ENCODE data around the gene POU2F1. TPM values are rescaled to one million over a fixed set of nuclear protein-coding genes. Genes with fewer than 3 reads are reported as not detected.

The POU2F1 gene
- total RNA-seq, 2 donors from 2014 or later, result 6.2 to 13.5 TPM

DNA sequence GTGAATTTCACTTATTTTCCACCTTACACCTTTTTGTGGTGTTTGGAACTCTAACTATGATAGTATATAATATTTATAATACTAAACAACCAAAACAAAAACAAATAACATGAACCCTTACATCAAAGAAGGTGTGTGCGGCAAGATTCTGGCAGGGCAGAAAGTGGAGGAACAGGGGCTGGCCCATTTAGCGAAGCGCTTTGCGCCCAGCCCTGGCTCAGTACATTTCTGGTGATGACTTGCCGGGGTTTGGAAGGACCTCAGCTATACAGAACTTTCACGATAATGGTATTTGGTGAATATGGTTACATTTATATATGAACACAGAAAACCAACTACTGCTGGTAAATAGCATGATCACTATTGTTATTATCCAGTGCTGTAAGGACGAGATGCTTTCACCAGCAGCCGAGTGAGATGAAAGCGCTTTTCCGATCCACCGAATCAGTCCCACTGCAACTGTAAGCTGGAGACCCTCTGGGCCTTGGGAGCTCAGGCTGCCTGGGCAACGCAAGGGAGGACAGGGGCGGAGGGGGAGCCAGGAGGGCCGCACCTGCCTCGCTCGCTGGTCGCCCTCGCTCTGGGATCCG lies 233.7 kb downstream of the POU2F1 start:
- Histone ChIP-seq H3K4me3 (peak overlapping the region; percentile 49 to 95), H3K36me3 (replicated peaks in 1 of 2; ENCODE audit: insufficient read depth in 1 of 2, low read depth in 2 of 2) (no peaks in the 10 kb centered on the region), H3K9me3 (no peaks in the 10 kb centered on the region), H3K4me1 (peaks cover 9% of the 10 kb centered on the region), H3K27ac (peak overlapping the region; percentile 19 to 94 (median 87)), H3K27me3 (no peaks in the 10 kb centered on the region)
- ATAC-seq, result no peak
- WGBS, 2 donors, result 29 to 56% methylated on average over 8 to 19 of the region's 19 CpGs
- TF ChIP-seq POLR2A (IDR thresholded peaks at IDR 0.05), result no peak
- TF ChIP-seq, protein P1, sequence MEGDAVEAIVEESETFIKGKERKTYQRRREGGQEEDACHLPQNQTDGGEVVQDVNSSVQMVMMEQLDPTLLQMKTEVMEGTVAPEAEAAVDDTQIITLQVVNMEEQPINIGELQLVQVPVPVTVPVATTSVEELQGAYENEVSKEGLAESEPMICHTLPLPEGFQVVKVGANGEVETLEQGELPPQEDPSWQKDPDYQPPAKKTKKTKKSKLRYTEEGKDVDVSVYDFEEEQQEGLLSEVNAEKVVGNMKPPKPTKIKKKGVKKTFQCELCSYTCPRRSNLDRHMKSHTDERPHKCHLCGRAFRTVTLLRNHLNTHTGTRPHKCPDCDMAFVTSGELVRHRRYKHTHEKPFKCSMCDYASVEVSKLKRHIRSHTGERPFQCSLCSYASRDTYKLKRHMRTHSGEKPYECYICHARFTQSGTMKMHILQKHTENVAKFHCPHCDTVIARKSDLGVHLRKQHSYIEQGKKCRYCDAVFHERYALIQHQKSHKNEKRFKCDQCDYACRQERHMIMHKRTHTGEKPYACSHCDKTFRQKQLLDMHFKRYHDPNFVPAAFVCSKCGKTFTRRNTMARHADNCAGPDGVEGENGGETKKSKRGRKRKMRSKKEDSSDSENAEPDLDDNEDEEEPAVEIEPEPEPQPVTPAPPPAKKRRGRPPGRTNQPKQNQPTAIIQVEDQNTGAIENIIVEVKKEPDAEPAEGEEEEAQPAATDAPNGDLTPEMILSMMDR (IDR thresholded peaks at IDR 0.05), result no peak
- intact Hi-C loops (cut with DNase I), result no loop called here
- no peak for DNase-seq

DNA sequence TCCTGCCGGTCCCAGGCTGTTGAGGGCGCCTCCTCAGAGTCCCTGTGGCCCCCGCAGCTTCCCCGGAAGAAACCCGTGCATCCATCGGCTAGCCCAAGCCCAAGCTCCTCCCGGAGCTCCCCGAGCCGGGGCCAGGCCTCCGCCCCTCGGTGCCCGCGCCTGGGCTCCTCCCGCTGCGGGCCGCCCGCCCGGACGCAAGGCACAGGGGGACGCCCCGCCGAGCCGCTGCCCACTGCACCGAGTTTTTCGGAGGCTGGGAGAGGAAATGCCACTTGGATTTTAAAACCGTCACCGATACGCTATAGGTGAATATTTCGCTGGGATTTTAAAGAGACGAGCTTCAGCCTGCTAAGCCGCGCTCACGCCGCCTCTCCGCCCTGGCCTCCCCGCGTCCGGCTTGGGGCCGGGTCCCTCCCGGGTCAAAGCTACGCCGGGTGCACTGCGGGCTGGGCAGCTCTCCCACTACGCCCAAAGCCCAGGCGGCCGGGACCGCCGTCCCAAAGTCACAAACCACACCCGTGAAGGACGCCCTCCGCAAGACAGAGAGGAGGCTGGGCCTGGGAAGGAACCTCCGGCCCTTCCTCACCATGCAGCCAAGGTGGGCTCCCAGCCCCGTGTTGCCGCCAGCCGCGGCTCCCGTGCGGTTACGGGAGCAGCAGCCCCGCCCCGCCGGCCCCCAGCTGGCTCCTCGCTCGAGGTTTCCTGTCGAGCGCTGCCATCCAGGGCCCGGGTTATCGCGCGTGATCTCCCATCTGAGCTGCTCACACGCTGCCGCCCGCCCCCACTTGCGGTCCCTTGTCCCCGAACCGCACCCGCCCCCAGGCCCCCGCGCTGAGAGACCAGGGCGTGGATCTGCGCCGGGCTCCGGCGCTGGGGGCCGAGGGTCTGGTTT lies 234.5 kb downstream of the POU2F1 start:
- no peaks in the 10 kb centered on the region for H3K27me3 ChIP-seq
- peak; percentile 64 to 76 (median 69) for DNase-seq
- H3K27ac ChIP-seq, result peak overlapping the region; percentile 19 to 94 (median 87)
- 1% methylated on average over 28 to 80 of the region's 85 CpGs for WGBS, 2 donors
- H3K36me3 ChIP-seq (replicated peaks in 1 of 2; ENCODE audit: insufficient read depth in 1 of 2, low read depth in 2 of 2), result no peaks in the 10 kb centered on the region
- TF ChIP-seq POLR2A (IDR thresholded peaks at IDR 0.05), result peak; percentile 41 to 63 (median 57)
- TF ChIP-seq, protein P1 (IDR thresholded peaks at IDR 0.05), result no peak
- ATAC-seq, result peak; percentile 79
- H3K4me3 ChIP-seq, result peak overlapping the region; percentile 49 to 95
- H3K4me1 ChIP-seq, result peaks cover 9% of the 10 kb centered on the region
- intact Hi-C loops (cut with DNase I), result no loop called here
- H3K9me3 ChIP-seq, result no peaks in the 10 kb centered on the region

DNA sequence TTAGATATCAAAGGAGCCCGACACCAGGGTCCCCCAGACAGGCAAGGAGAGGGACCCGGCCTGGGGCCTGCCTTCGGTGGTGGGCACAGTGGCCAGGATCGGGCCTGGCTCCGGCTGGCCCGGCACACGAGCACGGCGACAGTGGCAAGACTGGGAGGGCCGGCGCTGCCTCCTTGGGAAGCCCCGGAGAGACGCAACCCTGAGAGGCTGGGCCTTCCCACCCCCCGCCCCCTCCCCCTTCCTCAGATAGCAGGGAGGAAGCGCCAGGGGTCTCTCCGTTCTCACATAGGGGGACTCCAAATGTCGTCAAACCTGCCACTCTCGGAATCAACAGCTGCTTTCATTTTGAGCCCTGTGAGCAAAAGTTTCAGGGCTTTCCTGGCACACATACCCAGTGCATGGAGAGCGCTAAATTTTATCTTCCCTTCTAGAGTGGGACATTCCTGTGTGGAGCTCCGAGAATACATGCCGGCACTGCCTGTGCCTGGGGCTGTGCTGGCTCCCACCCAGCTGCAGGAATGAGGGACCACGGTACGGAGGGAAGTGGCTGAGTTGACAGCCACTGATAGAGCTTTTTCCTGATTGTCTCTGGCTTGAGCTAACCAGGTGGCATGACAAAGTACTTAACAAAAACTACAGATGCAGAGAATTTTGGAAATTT lies 235.2 kb downstream of the POU2F1 start:
- peaks cover 9% of the 10 kb centered on the region for H3K4me1 ChIP-seq
- H3K36me3 ChIP-seq (replicated peaks in 1 of 2; ENCODE audit: insufficient read depth in 1 of 2, low read depth in 2 of 2), result no peaks in the 10 kb centered on the region
- 1 to 3% methylated on average over 10 to 23 of the region's 23 CpGs for WGBS, 2 donors
- DNase-seq (peak in 3 of 4 donors; percentile 27 to 59 (median 46)), ATAC-seq (peak; percentile 66)
- no peaks in the 10 kb centered on the region for H3K9me3 ChIP-seq
- no peaks in the 10 kb centered on the region for H3K27me3 ChIP-seq
- TF ChIP-seq, protein P1 (IDR thresholded peaks at IDR 0.05), result no peak
- no peak for TF ChIP-seq POLR2A (IDR thresholded peaks at IDR 0.05)
- peak overlapping the region; percentile 19 to 94 (median 87) for H3K27ac ChIP-seq
- intact Hi-C loops (cut with DNase I), result no loop called here
- peak overlapping the region; percentile 49 to 95 for H3K4me3 ChIP-seq

DNA sequence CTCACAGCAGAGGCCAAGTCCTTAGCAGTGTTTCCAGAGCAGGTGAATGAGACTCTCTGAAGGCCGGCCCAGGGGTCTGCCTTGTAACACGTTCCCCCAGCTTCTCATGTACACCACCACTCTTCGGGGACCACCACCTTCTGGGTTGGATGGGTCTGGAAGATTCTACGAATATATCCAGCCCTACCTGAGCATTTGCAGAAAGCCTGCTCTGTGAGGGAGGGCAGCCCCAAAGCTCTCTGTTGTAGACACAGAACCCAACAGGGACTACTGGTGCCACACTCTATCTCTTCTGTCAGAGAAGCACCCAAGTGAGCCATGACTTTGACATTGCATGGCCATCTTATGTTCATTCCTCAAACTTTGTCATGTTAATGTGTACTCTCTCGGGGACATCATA lies 235.8 kb downstream of the POU2F1 start:
- intact Hi-C loops (cut with DNase I), result no loop called here
- peaks cover 9% of the 10 kb centered on the region for H3K4me1 ChIP-seq
- H3K9me3 ChIP-seq, result no peaks in the 10 kb centered on the region
- no peak overlapping the region for H3K4me3 ChIP-seq
- TF ChIP-seq POLR2A (IDR thresholded peaks at IDR 0.05), result no peak
- TF ChIP-seq, protein P1 (IDR thresholded peaks at IDR 0.05), result no peak
- 85 to 97% methylated on average over 3 to 5 of the region's 5 CpGs for WGBS, 2 donors
- no peaks in the 10 kb centered on the region for H3K27me3 ChIP-seq
- no peak for ATAC-seq
- no peak for DNase-seq
- no peaks in the 10 kb centered on the region for H3K36me3 ChIP-seq (replicated peaks in 1 of 2; ENCODE audit: insufficient read depth in 1 of 2, low read depth in 2 of 2)
- peak overlapping the region in 1 of 4 donors; percentile 94 for H3K27ac ChIP-seq

Measured in body of pancreas (tissue), 4 donors.